ENCODE data around the gene PCYT1A. TPM values are rescaled to one million over a fixed set of nuclear protein-coding genes. Genes with fewer than 3 reads are reported as not detected.

The PCYT1A gene
- total RNA-seq, 1 donor from 2014 or later: 30.2 TPM

GRCh38 chr3:196327405-196327804 is 39.9 kb upstream of the PCYT1A start:
- Mint-ChIP-seq H3K4me1 (no peaks in the 10 kb centered on the region), H3K27me3 (ENCODE audit: low read depth) (no peaks in the 10 kb centered on the region), H3K27ac (ENCODE audit: unreplicated experiment) (no peak overlapping the region), H3K9me3 (no peaks in the 10 kb centered on the region), H3K4me3 (no peak overlapping the region), H3K36me3 (ENCODE audit: low read depth) (no peaks in the 10 kb centered on the region)
- TF ChIP-seq CTCF (conservative IDR thresholded peaks at IDR 0.05): no peak
- DNase-seq (ENCODE audit: low read depth, low spot score): no peak

- Mint-ChIP-seq H3K27ac (ENCODE audit: unreplicated experiment) (no peak overlapping the region), H3K36me3 (ENCODE audit: low read depth) (no peaks in the 10 kb centered on the region), H3K27me3 (ENCODE audit: low read depth) (no peaks in the 10 kb centered on the region), H3K4me1 (no peaks in the 10 kb centered on the region), H3K4me3 (no peak overlapping the region), H3K9me3 (no peaks in the 10 kb centered on the region)
- no peak for TF ChIP-seq CTCF (conservative IDR thresholded peaks at IDR 0.05)
- no peak for DNase-seq (ENCODE audit: low read depth, low spot score)
Measured at GRCh38 chr3:196326936-196327335, 39.4 kb upstream of the PCYT1A start.

GRCh38 chr3:196323691-196324090 is 36.2 kb upstream of the PCYT1A start:
- no peak overlapping the region for H3K4me3 Mint-ChIP-seq
- no peak overlapping the region for H3K27ac Mint-ChIP-seq (ENCODE audit: unreplicated experiment)
- no peaks in the 10 kb centered on the region for H3K4me1 Mint-ChIP-seq
- peak; percentile 29 for DNase-seq (ENCODE audit: low read depth, low spot score)
- TF ChIP-seq CTCF (conservative IDR thresholded peaks at IDR 0.05): peak; percentile 39
- H3K9me3 Mint-ChIP-seq: no peaks in the 10 kb centered on the region
- no peaks in the 10 kb centered on the region for H3K27me3 Mint-ChIP-seq (ENCODE audit: low read depth)
- H3K36me3 Mint-ChIP-seq (ENCODE audit: low read depth): no peaks in the 10 kb centered on the region

GRCh38 chr3:196323016-196323415 is 35.5 kb upstream of the PCYT1A start:
- Mint-ChIP-seq H3K36me3 (ENCODE audit: low read depth) (no peaks in the 10 kb centered on the region), H3K27ac (ENCODE audit: unreplicated experiment) (no peak overlapping the region), H3K4me1 (no peaks in the 10 kb centered on the region), H3K9me3 (no peaks in the 10 kb centered on the region), H3K4me3 (no peak overlapping the region), H3K27me3 (ENCODE audit: low read depth) (no peaks in the 10 kb centered on the region)
- no peak for DNase-seq (ENCODE audit: low read depth, low spot score)
- no peak for TF ChIP-seq CTCF (conservative IDR thresholded peaks at IDR 0.05)

GRCh38 chr3:196321162-196321561 is 33.6 kb upstream of the PCYT1A start:
- Mint-ChIP-seq H3K4me1 (peaks cover 5% of the 10 kb centered on the region), H3K9me3 (no peaks in the 10 kb centered on the region), H3K4me3 (peak overlapping the region; percentile 54), H3K27me3 (ENCODE audit: low read depth) (no peaks in the 10 kb centered on the region), H3K27ac (ENCODE audit: unreplicated experiment) (no peak overlapping the region), H3K36me3 (ENCODE audit: low read depth) (no peaks in the 10 kb centered on the region)
- DNase-seq (ENCODE audit: low read depth, low spot score): no peak
- TF ChIP-seq CTCF (conservative IDR thresholded peaks at IDR 0.05): no peak

GRCh38 chr3:196320137-196320536 is 32.6 kb upstream of the PCYT1A start:
- Mint-ChIP-seq H3K27ac (ENCODE audit: unreplicated experiment) (peak overlapping the region; percentile 35), H3K9me3 (no peaks in the 10 kb centered on the region), H3K4me3 (peak overlapping the region; percentile 81), H3K4me1 (peaks cover 5% of the 10 kb centered on the region), H3K27me3 (ENCODE audit: low read depth) (no peaks in the 10 kb centered on the region), H3K36me3 (ENCODE audit: low read depth) (no peaks in the 10 kb centered on the region)
- no peak for TF ChIP-seq CTCF (conservative IDR thresholded peaks at IDR 0.05)
- no peak for DNase-seq (ENCODE audit: low read depth, low spot score)

All from neural crest cell (in vitro differentiated cells).